ENCODE measurements around the gene ELFN2. TPM values are rescaled to one million over a fixed set of nuclear protein-coding genes. Genes with fewer than 3 reads are reported as not detected.

The ELFN2 gene
- total RNA-seq, 4 donors from 2014 or later = 0.30 to 4.4 (median 3.1) TPM

GRCh38 chr22:37374571-37374970 lies 52.7 kb downstream of the ELFN2 start:
- peaks cover 0 to 42% of the 10 kb centered on the region in 2 donors for H3K27me3 ChIP-seq
- DNase-seq (ENCODE audit: low spot score in 2 of 2) = no peak
- H3K4me1 ChIP-seq = peaks cover 0 to 7% (median 0%) of the 10 kb centered on the region in 4 donors
- TF ChIP-seq POLR2A (IDR thresholded peaks at IDR 0.05) (no peak), CTCF (IDR thresholded peaks at IDR 0.05) (no peak), EP300 (IDR thresholded peaks at IDR 0.05) (no peak)
- H3K4me3 ChIP-seq = no peak overlapping the region
- no peaks in the 10 kb centered on the region for H3K36me3 ChIP-seq
- 92 to 96% methylated on average over 35 of the region's 35 CpGs for WGBS, 2 donors
- H3K9me3 ChIP-seq = no peaks in the 10 kb centered on the region
- no peak overlapping the region for H3K27ac ChIP-seq

- H3K9me3 ChIP-seq = no peaks in the 10 kb centered on the region
- peaks cover 0 to 33% of the 10 kb centered on the region in 2 donors for H3K27me3 ChIP-seq
- no peak for DNase-seq (ENCODE audit: low spot score in 2 of 2)
- no peaks in the 10 kb centered on the region for H3K36me3 ChIP-seq
- no peak for TF ChIP-seq EP300 (IDR thresholded peaks at IDR 0.05)
- H3K4me1 ChIP-seq = no peaks in the 10 kb centered on the region
- 91 to 97% methylated on average over 19 to 27 of the region's 33 CpGs for WGBS, 2 donors
- H3K4me3 ChIP-seq = no peak overlapping the region
- no peak overlapping the region for H3K27ac ChIP-seq
Observed at GRCh38 chr22:37373451-37373850, 53.8 kb downstream of the ELFN2 start.

- peaks cover 0 to 20% of the 10 kb centered on the region in 2 donors for H3K27me3 ChIP-seq
- H3K4me3 ChIP-seq = no peak overlapping the region
- no peak for TF ChIP-seq EP300 (IDR thresholded peaks at IDR 0.05)
- TF ChIP-seq CTCF (IDR thresholded peaks at IDR 0.05) = no peak
- no peak for TF ChIP-seq POLR2A (IDR thresholded peaks at IDR 0.05)
- no peak for DNase-seq (ENCODE audit: low spot score in 2 of 2)
- H3K36me3 ChIP-seq = no peaks in the 10 kb centered on the region
- H3K4me1 ChIP-seq = no peaks in the 10 kb centered on the region
- no peak overlapping the region for H3K27ac ChIP-seq
- 71 to 92% methylated on average over 10 to 13 of the region's 18 CpGs for WGBS, 2 donors
- no peaks in the 10 kb centered on the region for H3K9me3 ChIP-seq
Observed at GRCh38 chr22:37371911-37372310, 55.4 kb downstream of the ELFN2 start.

- H3K27me3 ChIP-seq = peaks cover 0 to 16% of the 10 kb centered on the region in 2 donors
- H3K4me3 ChIP-seq = no peak overlapping the region
- DNase-seq (ENCODE audit: low spot score in 2 of 2) = no peak
- H3K9me3 ChIP-seq = no peaks in the 10 kb centered on the region
- H3K27ac ChIP-seq = no peak overlapping the region
- 25 to 32% methylated on average over 7 to 8 of the region's 8 CpGs for WGBS, 2 donors
- TF ChIP-seq EP300 (IDR thresholded peaks at IDR 0.05) (no peak), POLR2A (IDR thresholded peaks at IDR 0.05) (no peak), CTCF (IDR thresholded peaks at IDR 0.05) (no peak)
- H3K36me3 ChIP-seq = no peaks in the 10 kb centered on the region
- no peaks in the 10 kb centered on the region for H3K4me1 ChIP-seq
Observed at GRCh38 chr22:37371491-37371890, 55.8 kb downstream of the ELFN2 start.

GRCh38 chr22:37370306-37370979 lies 56.8 kb downstream of the ELFN2 start:
- Histone ChIP-seq H3K4me1 (no peaks in the 10 kb centered on the region), H3K9me3 (no peaks in the 10 kb centered on the region), H3K36me3 (no peaks in the 10 kb centered on the region), H3K27me3 (peaks cover 0 to 15% of the 10 kb centered on the region in 2 donors), H3K4me3 (no peak overlapping the region), H3K27ac (no peak overlapping the region)
- TF ChIP-seq CTCF (IDR thresholded peaks at IDR 0.05) = no peak
- peak in 1 of 2 donors; percentile 39 for DNase-seq (ENCODE audit: low spot score in 2 of 2)
- WGBS, 2 donors = 56 to 60% methylated on average over 12 of the region's 12 CpGs

Data from tibial nerve (tissue), 4 donors.